Epidermal melanocyte (primary cell): ENCODE results near the gene DKK3.
"Not testable (repeated sequence)": the region's sequence is repeated elsewhere in the genome, so short reads cannot be mapped to it uniquely, and the experiment has no call there.

Experiments used
- DNase-seq: peaks from one replicate; pipeline ENCODE4 v3.0.0; 2011; ENCODE audit warnings: low spot score; ENCODE audit not compliant: insufficient read length

DKK3 gene

DNA sequence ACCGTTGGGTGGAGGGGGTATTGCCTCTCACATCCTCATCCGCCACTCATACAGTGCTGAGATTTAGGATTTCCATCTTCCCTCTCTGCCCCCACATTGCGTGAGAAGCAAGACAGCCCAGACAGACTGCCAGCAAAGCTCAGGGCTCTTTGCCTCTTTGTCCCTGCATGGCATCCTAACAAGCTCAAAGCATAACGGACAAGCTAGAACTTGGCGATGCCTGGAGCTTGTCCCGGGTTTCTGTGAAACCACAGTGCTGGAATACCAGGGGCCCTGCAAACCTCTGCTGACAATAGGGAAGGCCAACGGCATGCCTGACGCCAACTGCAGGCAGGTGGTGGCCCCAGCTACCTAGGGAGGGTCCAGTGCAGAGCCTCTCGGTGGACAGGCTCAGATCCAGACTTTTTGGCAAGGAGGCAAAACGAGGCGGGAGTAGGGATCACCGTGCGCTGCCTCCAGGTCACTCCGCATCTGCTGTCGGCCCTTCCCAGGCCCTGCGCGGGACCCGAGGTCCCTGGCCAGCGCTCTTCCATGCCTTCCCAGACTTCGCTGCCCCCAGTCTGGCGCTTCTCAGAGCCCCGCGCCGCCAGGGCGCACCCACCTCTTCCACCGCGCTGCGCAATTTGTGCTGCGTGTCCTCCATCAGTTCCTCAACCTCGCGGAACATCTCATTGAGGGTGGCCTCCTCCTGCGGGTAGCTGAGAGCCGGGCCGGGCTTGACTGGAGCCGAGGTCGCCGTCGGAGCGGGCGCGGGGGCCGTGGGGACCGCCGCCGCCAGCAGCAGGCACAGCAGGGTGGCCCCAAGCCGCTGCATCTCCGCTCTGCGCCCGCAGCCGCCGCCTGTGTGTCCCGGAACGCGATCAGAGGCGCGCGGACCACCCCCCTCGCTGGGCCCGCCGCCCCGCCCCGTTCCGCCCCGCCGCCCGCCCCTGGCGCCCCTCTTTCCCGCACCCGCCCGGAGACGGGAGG is at the start of gene DKK3:
Gene DKK3, minus strand, starts transcription at position 858 of the 969 bp plus-strand sequence. Its CDS starts 44 bp downstream, at position 814.
- DNase-seq: no peak

DNA sequence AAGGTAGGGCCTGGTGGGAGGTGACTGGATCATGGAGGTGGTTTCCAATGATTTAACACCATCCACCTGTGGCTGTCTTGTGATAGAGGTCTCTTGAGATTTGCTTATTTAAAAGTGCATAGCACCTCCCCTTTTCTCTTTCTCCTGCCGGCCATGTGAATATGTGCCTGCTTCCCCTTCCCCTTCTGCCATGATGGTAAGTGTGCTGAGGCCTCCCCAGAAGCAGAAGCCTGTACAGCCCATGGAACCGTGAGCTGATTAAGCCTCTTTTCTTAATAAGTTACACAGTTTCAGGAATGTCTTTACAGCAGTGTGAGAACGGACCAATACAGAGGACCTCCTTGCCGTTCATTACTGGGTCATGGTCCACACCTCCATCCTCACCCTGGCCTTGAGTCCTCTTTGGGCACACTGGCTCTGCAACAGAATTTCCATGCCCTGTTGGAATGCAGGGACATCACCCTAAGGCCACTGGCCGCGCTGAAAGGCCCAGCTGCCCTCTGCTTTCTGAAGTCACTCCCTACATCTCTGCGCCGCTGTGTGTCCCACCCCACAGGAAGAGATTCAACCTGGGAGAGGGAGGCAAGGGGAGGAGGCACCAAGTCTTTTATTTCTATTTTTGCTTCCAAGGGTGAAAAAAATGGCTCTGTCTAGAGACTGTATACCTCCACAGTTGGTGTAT is 49.0 kb upstream of the DKK3 start:
- DNase-seq: no peak

DNA sequence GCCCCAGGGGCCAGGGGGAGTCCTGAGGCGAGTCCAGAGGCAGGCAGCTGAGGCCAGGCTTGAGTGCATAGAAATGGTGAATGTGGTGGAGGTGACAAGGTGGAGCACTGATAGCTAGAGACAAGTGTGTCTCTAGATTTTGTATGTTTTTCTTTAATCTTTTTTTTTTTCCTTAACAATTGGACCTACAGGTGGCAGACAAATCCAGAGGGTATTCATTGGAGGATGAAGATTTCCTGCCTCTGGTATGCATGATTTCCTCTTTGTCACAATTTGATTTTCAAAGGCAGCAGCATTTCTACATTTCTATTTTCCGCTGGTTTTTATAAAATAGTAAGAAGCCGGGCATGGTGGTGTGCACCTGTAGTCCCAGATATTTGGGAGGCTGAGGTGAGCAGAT is 47.7 kb upstream of the DKK3 start:
- no peak for DNase-seq

DNA sequence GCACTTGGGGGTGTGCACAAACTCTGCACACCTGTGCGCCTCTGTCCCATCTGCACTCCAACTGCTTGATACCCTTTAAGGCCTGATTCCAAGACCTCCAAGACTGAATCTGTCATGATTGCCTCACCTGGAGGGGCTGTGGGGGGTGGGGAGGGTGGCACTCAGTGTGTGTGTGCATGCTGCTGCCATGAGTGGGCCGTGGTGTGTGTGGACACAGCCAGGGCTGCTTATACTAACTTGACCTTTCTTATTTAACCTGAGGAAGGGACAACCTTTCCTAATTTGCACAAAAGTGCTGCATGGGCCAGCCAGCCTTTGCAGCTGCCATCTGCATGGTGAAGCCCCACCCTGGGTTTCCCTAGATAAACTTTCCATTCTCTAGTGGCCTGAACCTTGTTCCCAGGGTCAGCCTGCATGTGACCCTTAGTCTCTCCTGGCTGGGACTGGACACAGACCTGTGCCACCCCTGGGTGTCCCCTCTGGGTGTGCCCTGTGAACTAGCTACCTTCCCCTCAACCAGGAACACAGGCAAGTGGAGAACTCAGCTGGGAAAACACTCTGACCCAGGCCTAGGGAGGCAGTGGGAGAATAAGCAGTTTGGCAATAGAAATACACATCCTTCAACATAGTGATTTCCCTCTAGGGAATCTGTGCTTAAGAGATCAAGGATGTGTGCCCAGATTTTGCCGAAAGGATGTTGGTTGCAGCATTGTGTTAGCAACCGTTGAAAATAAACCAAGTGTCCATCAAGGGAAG is 45.4 kb upstream of the DKK3 start:
- no peak for DNase-seq

DNA sequence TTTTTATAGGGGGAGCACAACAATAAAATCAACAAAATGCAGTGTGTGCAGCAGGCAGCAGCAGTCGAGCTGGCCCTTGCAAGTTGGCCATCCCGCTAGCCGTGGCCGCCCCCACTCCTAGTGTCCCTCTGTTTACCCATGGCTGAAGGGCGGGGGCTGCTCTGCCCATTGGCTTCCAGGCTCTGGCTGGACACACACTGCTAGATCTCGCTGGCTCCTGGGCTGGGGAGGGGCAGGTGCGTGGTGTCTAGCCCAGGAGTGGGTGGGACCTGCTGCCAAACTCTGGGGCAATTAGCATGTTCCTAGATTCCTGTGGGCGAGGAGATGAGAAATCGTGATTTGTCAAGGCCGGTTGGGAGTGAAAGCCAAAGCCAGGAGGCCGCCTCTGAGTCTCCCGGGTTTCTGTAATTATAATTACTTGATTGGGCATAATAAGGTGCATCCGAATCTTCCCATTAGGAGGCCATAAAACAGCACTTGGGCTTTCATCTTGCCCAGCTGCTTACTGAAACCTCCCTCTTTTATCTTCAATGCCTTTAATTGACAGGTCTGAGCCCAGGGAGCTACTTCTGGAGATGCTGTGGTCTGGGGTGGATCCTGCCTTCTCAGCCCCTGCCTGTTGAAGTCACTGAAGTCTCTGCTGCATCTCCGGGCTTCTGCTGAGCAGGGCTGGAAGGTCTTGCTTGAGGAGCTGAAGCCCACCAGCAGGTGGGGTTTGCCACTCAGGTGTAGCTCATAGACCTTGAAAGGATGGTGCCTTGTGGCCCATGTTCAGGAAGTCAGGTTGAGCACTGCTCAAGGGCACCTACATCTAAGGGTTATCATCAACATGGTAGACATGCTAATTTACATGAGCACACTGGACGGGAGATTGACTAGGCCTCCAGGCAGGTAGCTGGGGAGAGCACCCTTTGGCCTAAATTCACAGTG is 44.5 kb upstream of the DKK3 start:
- DNase-seq: no peak

DNA sequence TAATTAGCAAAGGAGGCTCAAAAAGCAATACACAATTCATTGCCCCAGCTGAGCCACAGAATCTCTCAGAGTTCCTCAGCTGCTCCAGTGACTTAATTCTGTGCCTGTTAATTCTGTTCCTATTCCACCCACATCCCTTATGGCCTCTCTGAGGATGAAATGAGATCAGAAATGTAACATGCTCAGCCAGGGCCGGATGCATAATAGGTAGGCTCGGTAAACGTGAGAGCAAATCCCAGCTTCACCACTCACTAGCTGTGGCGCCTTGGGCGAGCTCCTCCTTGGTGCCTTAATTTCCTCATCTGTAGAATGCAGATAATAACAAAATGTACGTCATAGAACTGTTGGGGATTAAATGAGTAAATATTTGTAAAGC is 42.8 kb upstream of the DKK3 start:
- no peak for DNase-seq

DNA sequence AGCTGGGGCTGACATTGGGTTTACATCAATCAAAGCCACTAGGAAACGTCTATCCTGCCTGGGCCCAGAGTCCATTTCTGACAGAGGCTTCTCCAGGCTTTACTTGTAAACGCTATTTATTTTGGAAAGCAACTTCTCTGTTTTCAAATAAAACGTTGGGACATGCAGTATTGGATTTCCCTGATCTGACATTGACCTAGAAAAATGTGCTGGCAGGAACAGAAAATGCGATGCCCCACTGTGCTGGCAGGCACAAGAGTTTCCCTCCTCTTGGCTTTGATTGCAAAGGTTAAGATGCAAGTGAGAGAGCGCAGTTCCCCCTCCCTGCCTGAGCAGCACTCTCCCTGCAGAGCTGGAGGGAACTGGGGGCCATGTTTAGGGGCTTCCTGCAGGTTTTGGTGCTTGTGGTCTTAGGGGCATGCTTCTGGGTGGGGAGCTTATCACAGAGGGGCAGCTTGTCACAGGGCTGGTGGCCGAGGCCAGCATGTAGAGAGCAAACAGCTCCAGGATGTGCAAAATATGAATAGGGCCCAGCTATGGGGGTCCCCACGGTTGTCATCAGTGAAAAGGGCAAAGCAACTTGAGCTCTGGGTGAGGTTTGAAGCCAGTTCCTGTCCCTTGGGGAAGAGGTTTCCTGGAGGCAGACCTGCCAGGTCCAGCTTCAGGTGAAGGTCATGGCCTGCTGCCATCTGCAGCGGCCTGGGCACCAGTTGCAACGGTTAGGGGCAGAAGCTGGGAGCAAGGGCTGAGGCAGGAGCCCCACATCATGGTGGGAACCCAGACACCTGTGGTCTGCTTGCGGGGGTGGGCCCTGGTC is 42.3 kb upstream of the DKK3 start:
- DNase-seq: no peak

DNA sequence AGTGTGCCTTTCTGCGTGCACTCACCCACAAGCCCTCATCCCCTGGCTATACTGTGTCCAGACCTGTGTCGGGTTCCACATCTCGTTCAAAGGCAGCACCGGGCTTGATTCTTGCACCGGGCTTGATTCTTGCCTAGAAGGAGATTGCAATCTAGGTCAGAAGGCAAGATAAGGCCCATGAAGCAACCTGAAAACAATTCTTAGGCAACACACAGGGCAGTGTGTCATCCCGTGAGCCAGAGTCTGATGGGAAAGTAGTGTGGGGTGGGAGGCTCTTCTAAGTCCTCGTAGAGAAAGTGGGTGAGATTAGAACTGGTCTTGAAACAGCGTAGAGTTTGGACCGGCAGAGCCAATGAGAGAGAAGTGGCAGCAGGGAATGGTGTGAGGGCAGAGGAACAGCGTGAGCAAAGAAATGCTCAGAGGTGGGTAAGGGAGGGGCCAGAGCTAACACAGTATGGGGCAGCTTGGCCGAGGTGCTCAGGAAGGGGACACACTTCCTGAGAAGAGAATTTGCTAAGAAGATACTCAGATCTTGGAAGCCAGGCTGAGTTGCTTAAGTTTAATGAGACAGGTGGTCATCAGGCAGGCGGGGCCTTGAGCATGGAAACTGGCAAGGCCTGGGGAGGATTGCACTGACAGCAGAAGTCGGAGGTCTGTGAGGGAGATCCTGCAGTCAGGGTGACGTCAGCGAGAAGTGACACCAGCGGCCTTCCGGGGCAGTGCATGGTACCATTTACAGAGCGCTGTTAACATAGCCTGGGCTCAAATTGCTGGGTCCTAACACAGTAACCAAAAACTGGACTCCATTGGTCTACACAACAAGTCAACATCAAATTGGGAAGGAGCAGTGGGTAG is 40.7 kb upstream of the DKK3 start:
- DNase-seq: no peak

DNA sequence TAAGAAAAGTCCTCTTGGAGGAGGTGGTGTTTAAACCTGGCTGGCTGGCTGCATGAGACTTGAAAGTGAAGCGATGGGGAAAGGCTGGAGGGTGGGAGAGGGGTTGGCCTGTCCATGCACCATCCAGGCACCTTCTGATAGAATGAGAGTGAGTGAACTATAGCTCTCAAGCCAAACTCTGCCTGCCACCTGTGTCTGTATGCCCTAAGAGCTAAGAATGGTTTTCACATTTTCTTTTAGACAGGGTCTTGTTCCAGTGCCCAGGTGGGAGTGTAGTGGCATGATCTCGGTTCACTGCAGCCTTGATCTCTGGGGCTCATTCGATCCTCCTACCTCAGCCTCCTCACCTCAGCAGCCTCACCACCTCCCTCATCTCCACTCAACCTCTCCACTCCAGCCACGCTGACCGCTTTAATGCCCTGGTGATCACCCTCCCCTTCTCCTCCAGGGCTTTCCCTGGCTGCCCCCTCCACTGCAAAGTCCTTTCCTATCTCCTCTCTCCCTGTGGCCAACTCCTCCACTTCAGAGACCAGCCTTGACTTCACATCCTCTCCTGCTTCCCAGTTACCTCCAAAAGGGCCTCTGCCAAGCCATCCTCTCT is 38.3 kb upstream of the DKK3 start:
- DNase-seq: no peak

DNA sequence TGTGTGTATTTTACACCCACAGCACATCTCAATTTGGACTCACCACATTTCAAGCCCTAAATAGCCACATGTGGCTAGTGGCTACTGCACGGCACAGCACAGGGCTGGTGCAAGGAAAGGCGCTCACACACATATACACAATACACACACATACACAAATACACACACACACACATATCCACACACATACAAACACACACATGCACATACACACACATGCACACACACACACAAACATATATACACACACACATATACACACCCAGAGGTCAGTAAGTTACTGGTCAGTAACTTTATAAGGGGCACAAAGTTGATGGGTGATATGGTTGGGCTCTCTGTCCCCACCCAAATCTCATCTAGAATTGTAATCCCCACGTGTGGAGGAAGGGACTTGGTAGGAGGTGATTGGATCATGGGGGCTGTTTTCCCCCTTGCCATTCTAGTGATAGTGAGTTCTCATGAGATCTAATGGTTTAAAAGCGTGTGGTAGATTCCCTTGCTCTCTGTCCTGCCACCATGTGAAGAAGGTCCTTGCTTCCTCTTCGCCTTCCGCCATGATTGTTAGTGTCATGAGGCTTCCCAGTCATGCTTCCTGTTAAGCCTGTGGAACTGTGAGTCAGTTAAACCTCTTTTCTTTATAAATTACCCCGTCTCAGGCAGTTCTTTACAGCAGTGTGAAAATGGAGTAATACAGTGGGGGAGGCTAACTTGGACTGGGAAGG is 37.6 kb upstream of the DKK3 start:
- no peak for DNase-seq

DNA sequence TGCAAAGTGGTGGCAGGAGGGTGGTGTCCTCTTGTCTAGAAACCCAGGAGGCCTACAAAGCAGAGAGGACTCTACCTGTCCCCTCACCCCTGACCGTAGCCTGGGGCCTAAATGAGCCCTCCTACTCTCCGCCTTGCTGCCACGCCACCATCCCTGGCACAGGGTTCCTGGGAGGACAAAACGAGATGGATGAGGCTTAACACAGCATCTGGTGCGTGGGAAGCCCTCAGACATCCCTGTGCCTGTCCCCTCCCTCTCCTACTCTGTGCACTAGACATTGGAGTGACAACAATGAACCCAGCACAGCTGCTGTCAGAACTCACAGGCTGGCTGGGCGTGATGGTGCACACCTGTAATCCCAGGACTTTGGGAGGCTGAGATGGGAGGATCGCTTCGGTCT is 36.4 kb upstream of the DKK3 start:
- no peak for DNase-seq

DNA sequence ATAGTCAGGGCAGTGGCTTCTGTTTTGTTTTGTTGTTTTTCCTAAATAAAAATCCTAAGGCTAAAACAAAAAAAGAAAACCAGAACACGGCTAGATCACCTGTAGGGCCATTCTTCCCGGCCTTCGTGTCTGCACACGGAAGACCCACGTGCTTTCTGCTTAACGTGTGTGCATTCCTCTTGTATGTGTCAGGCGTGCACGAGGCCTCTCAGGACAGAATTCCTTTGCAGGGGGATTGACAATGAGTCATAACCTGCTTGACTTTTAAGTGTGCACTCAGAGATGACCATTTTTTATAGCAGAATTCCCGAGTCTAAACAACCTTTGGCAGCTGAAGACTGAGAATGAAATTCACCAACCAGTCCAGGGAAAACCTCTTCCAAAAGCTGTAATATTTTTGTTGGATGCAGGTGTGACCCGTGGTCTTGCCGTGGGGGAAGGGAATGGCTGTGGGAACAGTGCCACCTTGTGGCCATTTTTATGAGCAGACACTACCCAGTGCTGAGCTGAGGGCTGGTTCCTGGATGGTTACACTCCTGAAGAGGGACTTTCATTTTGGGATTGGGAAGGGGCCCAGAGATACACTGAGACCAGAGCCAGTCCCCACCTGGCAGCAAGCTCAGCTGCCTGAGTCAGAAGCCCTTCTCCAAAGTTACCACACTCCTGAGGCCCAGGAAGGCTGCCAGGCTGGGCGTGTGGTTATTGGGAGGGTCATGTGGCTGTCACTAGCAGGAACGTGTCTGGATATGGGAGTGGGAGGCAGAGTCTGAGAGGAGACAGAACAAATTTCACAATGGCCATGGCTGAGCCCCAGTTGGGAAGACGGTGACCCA is 35.7 kb upstream of the DKK3 start:
- peak; percentile 57 for DNase-seq

DNA sequence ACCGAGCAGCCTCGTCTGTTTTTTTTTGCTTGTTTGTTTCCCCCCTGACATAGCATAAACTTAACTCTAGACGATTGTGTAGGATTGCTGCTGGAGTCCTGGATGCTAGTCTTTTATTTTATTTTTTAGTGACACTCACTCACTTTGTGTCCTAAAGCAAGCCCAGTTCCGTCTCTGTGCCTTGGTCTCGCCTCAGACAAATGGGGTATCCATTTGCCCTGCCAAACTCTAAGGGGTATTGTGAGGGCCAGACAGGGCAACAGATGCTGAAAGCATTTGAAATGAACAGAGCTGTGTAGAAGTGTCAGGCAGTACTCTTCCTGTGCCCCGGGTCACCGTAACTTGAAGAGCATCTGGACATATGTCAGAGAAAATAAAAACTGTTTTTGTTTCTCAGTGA is 34.8 kb upstream of the DKK3 start:
- no peak for DNase-seq

DNA sequence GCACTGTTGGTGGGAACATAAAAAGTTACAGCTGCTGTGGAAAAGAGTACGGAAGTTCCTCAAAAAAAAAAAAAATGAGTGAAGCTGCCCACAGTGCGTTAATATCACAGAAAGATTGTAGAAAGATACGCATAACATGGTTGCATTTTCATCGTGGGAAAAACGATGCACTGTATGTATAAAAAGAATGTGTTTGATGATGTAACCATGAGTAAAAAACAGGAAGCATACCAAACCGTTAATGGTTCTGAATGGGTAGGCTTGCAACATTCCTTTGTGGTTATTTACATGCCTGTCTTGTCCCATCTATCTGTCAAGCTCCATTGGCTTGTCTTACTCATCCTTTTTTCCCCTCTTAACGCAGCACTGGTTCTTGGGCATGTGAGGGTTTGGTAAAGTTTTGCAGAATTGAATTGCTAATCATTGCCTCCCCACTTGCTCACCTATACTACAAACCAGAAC is 33.8 kb upstream of the DKK3 start:
- peak; percentile 63 for DNase-seq

DNA sequence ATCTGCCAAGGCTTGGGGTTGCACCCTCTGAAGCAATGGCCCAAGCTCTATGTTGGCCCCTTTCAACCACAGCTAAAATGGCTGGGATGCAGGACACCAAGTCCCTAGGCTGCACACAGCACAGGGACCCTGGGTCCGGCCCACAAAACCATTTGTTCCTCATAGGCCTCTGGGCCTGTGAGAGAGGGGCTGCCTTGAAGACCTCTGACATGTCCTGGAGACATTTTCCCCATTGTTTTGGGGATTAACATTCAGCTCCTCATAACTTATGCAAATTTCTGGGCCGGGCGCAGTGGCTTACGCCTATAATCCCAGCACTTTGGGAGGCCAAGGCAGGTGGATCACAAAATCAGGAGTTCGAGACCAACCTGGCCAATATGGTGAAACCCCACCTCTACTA is 32.3 kb upstream of the DKK3 start:
- DNase-seq: not testable (repeated sequence)

DNA sequence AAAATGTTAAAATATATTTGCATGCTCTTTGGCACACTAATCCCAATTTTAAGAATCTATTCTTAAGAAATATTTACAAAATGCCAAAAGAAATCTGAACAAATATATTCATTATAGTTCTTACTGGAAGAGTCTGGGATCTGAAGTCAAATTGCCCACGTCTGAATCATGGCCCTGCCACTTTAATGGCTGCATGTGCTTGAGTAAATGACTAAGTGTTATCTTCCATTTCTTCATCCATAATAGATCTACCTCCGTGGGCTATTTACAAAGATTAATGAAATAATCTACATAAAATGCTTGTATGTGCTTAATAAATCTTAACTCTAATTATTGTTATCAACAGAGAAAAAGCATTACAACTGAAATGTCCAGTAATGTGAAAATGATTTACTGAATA is 24.5 kb upstream of the DKK3 start:
- DNase-seq: no peak
